GM12878 (cell line): ENCODE measurements around the gene CYREN. TPM values are rescaled to one million over a fixed set of nuclear protein-coding genes. Genes with fewer than 3 reads are reported as not detected.

ENCODE experiments used
- ATAC-seq: fragments of 200-7000 bp; cut with Tn5 transposase; 3 replicates; pipeline ENCODE4 v1.9.1; 2020; ENCODE audit warnings: mild to moderate bottlenecking, moderate library complexity
- BruUV-seq: library from RNA; stranded (reverse); fragments of 400-500 nt; replicated peaks from 2 replicates; lab custom pipeline; 2021; lab: Mats Ljungman, UMichigan
- CTCF ChIA-PET: fragments of 300-600 bp; sonication (Branson Sonifier 250); formaldehyde crosslinking; extraction: SDS; loops from one replicate; lab custom pipeline; 2021; ENCODE audit warnings: inconsistent platforms; lab: Yijun Ruan, JAX
- POLR2A ChIA-PET: fragments of 350-600 bp; formaldehyde crosslinking; extraction: SDS; loops from one replicate; lab custom pipeline; 2021; ENCODE audit warnings: inconsistent platforms; lab: Charles Lee
- RAD21 ChIA-PET: fragments of 300-600 bp; sonication (Branson Sonifier 250); formaldehyde crosslinking; loops from one replicate; lab custom pipeline; 2023; ENCODE audit warnings: antibody characterized with exemption; ENCODE audit not compliant: unreplicated experiment; lab: Charles Lee
- SMC1A ChIA-PET: fragments of 300-600 bp; sonication (Branson Sonifier 250); formaldehyde crosslinking; loops from one replicate; lab custom pipeline; 2023; ENCODE audit not compliant: unreplicated experiment, uncharacterized antibody; lab: Charles Lee
- DNase-seq: peaks from one replicate; pipeline ENCODE4 v3.0.0-alpha.2; 2011; ENCODE audit warnings: low read depth, low spot score
- FAIRE-seq: peaks from 3 replicates; lab custom pipeline; 2011; peaks lifted over from hg19 to GRCh38; lab: Jason Lieb, UNC
- H2AFZ ChIP-seq: 2 replicates; pipeline ENCODE4 v1.6.0; 2011; ENCODE audit warnings: low read depth, low read length, control low read depth; ENCODE audit not compliant: control insufficient read depth
- H3K27ac ChIP-seq: 2 replicates; pipeline ENCODE4 v1.5.1; 2011; ENCODE audit warnings: control low read depth; ENCODE audit not compliant: control insufficient read depth, insufficient read depth
- H3K27me3 ChIP-seq, 2 experiments: replicated peaks in 1 of 2; 2 replicates each; pipeline versions ENCODE4 v1.6.0 to v1.6.1; 2011; ENCODE audit warnings: low read length in 1 of 2; ENCODE audit not compliant: control insufficient read depth in 2 of 2, insufficient read depth in 2 of 2
- H3K36me3 ChIP-seq, 2 experiments: 2 replicates each; pipeline ENCODE4 v1.5.1; 2011; ENCODE audit warnings: low read length in 1 of 2; ENCODE audit not compliant: control insufficient read depth in 2 of 2, insufficient read depth in 2 of 2
- H3K4me1 ChIP-seq: 2 replicates; pipeline ENCODE4 v1.6.1; 2011; ENCODE audit warnings: mild to moderate bottlenecking, low read length, moderate library complexity, mixed read lengths; ENCODE audit not compliant: control insufficient read depth, insufficient read depth
- H3K4me2 ChIP-seq: 2 replicates; pipeline ENCODE4 v1.6.0; 2011; ENCODE audit warnings: control low read depth; ENCODE audit not compliant: control insufficient read depth, insufficient read depth
- H3K4me3 ChIP-seq: fragments of 200-600 bp; sonication (generic); 2 replicates; pipeline ENCODE4 v1.5.1; 2016
- H3K79me2 ChIP-seq: 2 replicates; pipeline ENCODE4 v1.6.0; 2011; ENCODE audit warnings: low read length; ENCODE audit not compliant: control insufficient read depth, insufficient read depth
- H3K9ac ChIP-seq: 2 replicates; pipeline ENCODE4 v1.8.0; 2011; ENCODE audit warnings: low read length, control low read depth, mixed read lengths; ENCODE audit not compliant: control insufficient read depth, insufficient read depth
- H3K9me3 ChIP-seq: replicated peaks from 3 replicates; pipeline ENCODE4 v1.5.1; 2011; ENCODE audit warnings: mild to moderate bottlenecking, low read length; ENCODE audit not compliant: control insufficient read depth, insufficient read depth
- H4K20me1 ChIP-seq: 2 replicates; pipeline ENCODE4 v1.6.0; 2011; ENCODE audit not compliant: control insufficient read depth, insufficient read depth
- CHD2 ChIP-seq: IDR thresholded peaks from 2 replicates; pipeline ENCODE4 v1.6.1; 2011; ENCODE audit warnings: low read depth, low read length, improper control_type of control experiment, borderline replicate concordance
- HDAC2 ChIP-seq: fragments of 200-600 bp; sonication (generic); IDR thresholded peaks from 2 replicates; pipeline ENCODE4 v1.6.1; 2017
- MEF2B ChIP-seq: fragments of 450-650 bp; IDR thresholded peaks from 2 replicates; pipeline ENCODE4 v1.6.1; 2018; ENCODE audit warnings: mild to moderate bottlenecking, moderate library complexity; ENCODE audit not compliant: partially characterized antibody, poor library complexity, severe bottlenecking
- NFIC ChIP-seq: IDR thresholded peaks from 2 replicates; pipeline ENCODE4 v1.6.1; 2012; ENCODE audit warnings: low read depth, mild to moderate bottlenecking, inconsistent platforms, low read length, moderate library complexity
- NRF1 ChIP-seq: conservative IDR thresholded peaks from 2 replicates; pipeline ENCODE4 v1.6.1; 2011; ENCODE audit warnings: mild to moderate bottlenecking, low read depth, low read length, improper control_type of control experiment
- POLR2AphosphoS5 ChIP-seq: IDR thresholded peaks from 2 replicates; pipeline ENCODE4 v1.6.1; 2011; ENCODE audit warnings: mild to moderate bottlenecking, low read length, inconsistent platforms
- RAD21 ChIP-seq: IDR thresholded peaks from 2 replicates; pipeline ENCODE4 v1.6.1; 2011; ENCODE audit warnings: mild to moderate bottlenecking, low read depth, low read length, moderate library complexity; ENCODE audit not compliant: insufficient read depth
- SIN3A ChIP-seq: IDR thresholded peaks from 2 replicates; pipeline ENCODE4 v1.6.1; 2012; ENCODE audit warnings: low read depth, low read length, improper control_type of control experiment
- SMAD1 ChIP-seq: fragments of 450-650 bp; IDR thresholded peaks from 2 replicates; pipeline ENCODE4 v1.6.1; 2018; ENCODE audit warnings: mild to moderate bottlenecking, low read depth; ENCODE audit not compliant: partially characterized antibody
- STAT1 ChIP-seq: fragments of 450-650 bp; conservative IDR thresholded peaks from 2 replicates; pipeline ENCODE4 v1.6.1; 2014; ENCODE audit warnings: antibody characterized with exemption, mild to moderate bottlenecking
- WGBS: methylation state at CpG from one replicate; pipeline ENCODE4 v1.1.6; 2016; ENCODE audit warnings: low lambda C conversion rate; ENCODE audit not compliant: insufficient replicate concordance, insufficient coverage; ENCODE audit errors: missing lambda C conversion rate; 5-methylcytosine and 5-hydroxymethylcytosine counted together
- in situ Hi-C: fragments of 300-500 bp; cut with MboI; formaldehyde crosslinking; loops from 9 replicates; pipeline ENCODE4 v1.14.3; 2018; ENCODE audit warnings: mixed read lengths
- intact Hi-C: fragments of 100-400 bp; cut with micrococcal nuclease; formaldehyde crosslinking; loops from one replicate; pipeline ENCODE4 v1.14.2; 2022; ENCODE audit not compliant: unreplicated experiment
- polyA plus RNA-seq, 11 experiments: library from polyadenylated mRNA; depleted of rRNA in 4 of 11; unstranded in 6 of 11; stranded (reverse) in 5 of 11; fragments of >200 nt; fragmentation: Nextera tagmentation in 4 of 11; fragmentation: Illumina TruSeq in 1 of 11; extraction: Ambion mirVana in 4 of 11; extraction: Trizol in 1 of 11; gene quantifications; 1 replicate in 1 of 11; 2 replicates in 10 of 11; pipeline versions ENCODE4 v1.2.1 to v1.2.3, GENCODE V29; 2011 to 2016; ENCODE audit warnings: inconsistent platforms in 2 of 11, missing spikeins in 2 of 11, low read depth in 1 of 11
- total RNA-seq, 4 experiments: library from RNA; depleted of rRNA in 3 of 4; stranded (reverse); fragments of >200 nt in 3 of 4; fragmentation: Illumina TruSeq in 1 of 4; extraction: Trizol in 1 of 4; gene quantifications; 2 replicates each; pipeline versions ENCODE4 v1.2.1 to v1.2.3, GENCODE V29; 2013 to 2021
- TF ChIP-seq, protein P1 (sequence below): IDR thresholded peaks from 2 replicates; pipeline ENCODE4 v1.6.1; 2012; ENCODE audit warnings: mild to moderate bottlenecking, low read depth, low read length
- TF ChIP-seq, protein P2 (sequence below): IDR thresholded peaks from 2 replicates; pipeline ENCODE4 v1.6.1; 2012; ENCODE audit warnings: low read length, inconsistent platforms

Gene CYREN
- total and polyA plus RNA-seq, 10 of the 15 experiments (the other 5 are each of a cell fraction or from before 2014, with no cell fraction given), result 8.7 to 64.3 (median 55.7) TPM

DNA sequence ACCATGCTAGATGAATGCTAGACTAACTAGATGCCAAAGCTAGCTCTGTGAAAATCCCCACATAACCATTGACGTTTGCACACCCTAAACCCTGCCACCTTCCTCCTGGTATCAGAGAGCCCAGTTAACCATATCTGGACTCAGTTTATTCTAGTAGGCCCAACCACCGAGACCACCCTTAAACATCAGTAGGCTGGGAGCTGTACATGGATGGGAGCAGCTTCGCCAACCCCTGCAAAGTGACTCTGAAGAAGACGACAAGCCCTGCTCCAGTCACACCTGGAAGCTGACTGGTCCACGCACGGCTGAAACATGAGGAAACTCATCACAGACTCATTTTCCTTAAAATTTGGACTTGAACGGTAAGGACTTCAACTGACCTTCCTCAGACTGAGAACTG is 4.4 kb upstream of the CYREN start:
- no peak for ATAC-seq
- RAD21 ChIA-PET, result interaction anchor here (1.2 to 11.6 kb wide), 6 partner anchors 11 to 241 kb away, joined by 3 to 151 read pairs (median 68); partner anchors contain the start of genes AGBL3 and WDR91
- peaks cover 23% of the 10 kb centered on the region for H3K9me3 ChIP-seq
- CTCF ChIA-PET, result interaction anchor here (0.9 to 12.2 kb wide), 10 partner anchors 13 to 229 kb away, joined by 3 to 135 read pairs (median 8); partner anchors contain the start of genes TMEM140 and WDR91
- peaks cover 5% of the 10 kb centered on the region for H3K4me1 ChIP-seq
- no peak for DNase-seq
- WGBS, result 99% methylated on average over 7 of the region's 7 CpGs
- SMC1A ChIA-PET, result interaction anchor here (0.6 to 13.1 kb wide), 13 partner anchors 12 to 255 kb away, joined by 3 to 158 read pairs (median 7); partner anchors contain the start of genes TMEM140 and WDR91
- peak overlapping the region; percentile 40; the same call in 1 of the 2 replicates for H3K4me3 ChIP-seq
- no peaks in the 10 kb centered on the region for H3K27me3 ChIP-seq
- H3K79me2 ChIP-seq, result peaks cover 66% of the 10 kb centered on the region
- FAIRE-seq, result no peak
- H3K9ac ChIP-seq, result no peak overlapping the region
- in situ Hi-C loops (no loop called here), intact Hi-C loops (loop anchor here (5.0 kb wide), 1 partner anchor 528 kb away; the partner anchor contains the start of gene BPGM)
- no TSS peak for BruUV-seq
- H3K4me2 ChIP-seq, result 0 out of 2 replicates have a peak overlapping the region, but pooled peaks have one; percentile 4
- POLR2A ChIA-PET, result interaction anchor here (1.0 to 12.2 kb wide), 8 partner anchors 12 to 188 kb away, joined by 3 to 155 read pairs (median 8); partner anchors contain the start of genes AGBL3 and WDR91
- peaks cover 4 to 23% of the 10 kb centered on the region in 2 experiments for H3K36me3 ChIP-seq
- no peak overlapping the region for H2AFZ ChIP-seq
- no peak overlapping the region for H3K27ac ChIP-seq
- H4K20me1 ChIP-seq, result no peaks in the 10 kb centered on the region
- TF ChIP-seq NFIC (no peak), MEF2B (no peak), NRF1 (no peak), HDAC2 (no peak), STAT1 (no peak), SIN3A (no peak), POLR2AphosphoS5 (no peak), RAD21 (no peak), SMAD1 (no peak), CHD2 (no peak)
- TF ChIP-seq, protein P1, sequence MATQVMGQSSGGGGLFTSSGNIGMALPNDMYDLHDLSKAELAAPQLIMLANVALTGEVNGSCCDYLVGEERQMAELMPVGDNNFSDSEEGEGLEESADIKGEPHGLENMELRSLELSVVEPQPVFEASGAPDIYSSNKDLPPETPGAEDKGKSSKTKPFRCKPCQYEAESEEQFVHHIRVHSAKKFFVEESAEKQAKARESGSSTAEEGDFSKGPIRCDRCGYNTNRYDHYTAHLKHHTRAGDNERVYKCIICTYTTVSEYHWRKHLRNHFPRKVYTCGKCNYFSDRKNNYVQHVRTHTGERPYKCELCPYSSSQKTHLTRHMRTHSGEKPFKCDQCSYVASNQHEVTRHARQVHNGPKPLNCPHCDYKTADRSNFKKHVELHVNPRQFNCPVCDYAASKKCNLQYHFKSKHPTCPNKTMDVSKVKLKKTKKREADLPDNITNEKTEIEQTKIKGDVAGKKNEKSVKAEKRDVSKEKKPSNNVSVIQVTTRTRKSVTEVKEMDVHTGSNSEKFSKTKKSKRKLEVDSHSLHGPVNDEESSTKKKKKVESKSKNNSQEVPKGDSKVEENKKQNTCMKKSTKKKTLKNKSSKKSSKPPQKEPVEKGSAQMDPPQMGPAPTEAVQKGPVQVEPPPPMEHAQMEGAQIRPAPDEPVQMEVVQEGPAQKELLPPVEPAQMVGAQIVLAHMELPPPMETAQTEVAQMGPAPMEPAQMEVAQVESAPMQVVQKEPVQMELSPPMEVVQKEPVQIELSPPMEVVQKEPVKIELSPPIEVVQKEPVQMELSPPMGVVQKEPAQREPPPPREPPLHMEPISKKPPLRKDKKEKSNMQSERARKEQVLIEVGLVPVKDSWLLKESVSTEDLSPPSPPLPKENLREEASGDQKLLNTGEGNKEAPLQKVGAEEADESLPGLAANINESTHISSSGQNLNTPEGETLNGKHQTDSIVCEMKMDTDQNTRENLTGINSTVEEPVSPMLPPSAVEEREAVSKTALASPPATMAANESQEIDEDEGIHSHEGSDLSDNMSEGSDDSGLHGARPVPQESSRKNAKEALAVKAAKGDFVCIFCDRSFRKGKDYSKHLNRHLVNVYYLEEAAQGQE, result no peak
- TF ChIP-seq, protein P2, sequence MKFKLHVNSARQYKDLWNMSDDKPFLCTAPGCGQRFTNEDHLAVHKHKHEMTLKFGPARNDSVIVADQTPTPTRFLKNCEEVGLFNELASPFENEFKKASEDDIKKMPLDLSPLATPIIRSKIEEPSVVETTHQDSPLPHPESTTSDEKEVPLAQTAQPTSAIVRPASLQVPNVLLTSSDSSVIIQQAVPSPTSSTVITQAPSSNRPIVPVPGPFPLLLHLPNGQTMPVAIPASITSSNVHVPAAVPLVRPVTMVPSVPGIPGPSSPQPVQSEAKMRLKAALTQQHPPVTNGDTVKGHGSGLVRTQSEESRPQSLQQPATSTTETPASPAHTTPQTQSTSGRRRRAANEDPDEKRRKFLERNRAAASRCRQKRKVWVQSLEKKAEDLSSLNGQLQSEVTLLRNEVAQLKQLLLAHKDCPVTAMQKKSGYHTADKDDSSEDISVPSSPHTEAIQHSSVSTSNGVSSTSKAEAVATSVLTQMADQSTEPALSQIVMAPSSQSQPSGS, result no peak
- TF ChIP-seq, all 136 proteins: peak for 0
